Measurements from ENCODE around the gene CHAT. TPM values are rescaled to one million over a fixed set of nuclear protein-coding genes. Genes with fewer than 3 reads are reported as not detected.

Gene CHAT
- total RNA-seq, 1 experiment from 2014 or later: not detected

DNA sequence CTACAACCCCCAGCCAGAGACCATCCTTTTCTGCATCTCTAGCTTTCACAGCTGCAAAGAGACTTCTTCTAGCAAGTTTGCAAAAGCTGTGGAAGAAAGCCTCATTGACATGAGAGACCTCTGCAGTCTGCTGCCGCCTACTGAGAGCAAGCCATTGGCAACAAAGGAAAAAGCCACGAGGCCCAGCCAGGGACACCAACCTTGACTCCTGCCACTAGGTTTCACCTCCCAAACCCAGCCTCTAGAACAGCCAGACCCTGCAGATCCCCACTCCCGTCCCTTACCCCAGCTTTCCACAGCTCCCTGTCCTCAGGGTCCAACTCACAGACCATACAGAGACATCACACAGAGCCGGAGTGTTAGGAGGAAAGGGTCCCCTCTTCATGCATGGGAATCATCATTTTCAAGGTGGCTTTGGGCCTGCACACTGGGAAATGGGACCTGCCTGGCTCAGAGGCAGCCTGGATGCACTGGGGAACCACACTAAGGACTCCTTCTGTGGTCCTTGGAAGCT lies 51.1 kb downstream of the CHAT start:
- ChIA-PET CTCF (no interaction called here), POLR2A (no interaction called here)
- no peak for DNase-seq (ENCODE audit: low read depth, low spot score)
- no TSS peak for BruUV-seq (replicated peaks)
- Histone ChIP-seq H3K27ac (ENCODE audit: low read length) (no peak overlapping the region), H3K27me3 (ENCODE audit: control insufficient read depth, insufficient read depth, low read length) (peaks cover 6% of the 10 kb centered on the region; the same call in 1 of the 2 replicates), H3K9me3 (ENCODE audit: control insufficient read depth, insufficient read depth, low read depth, low read length) (no peaks in the 10 kb centered on the region), H3K36me3 (ENCODE audit: control insufficient read depth, insufficient read depth, low read length) (no peaks in the 10 kb centered on the region), H3K4me1 (ENCODE audit: control insufficient read depth, insufficient read depth, low read length) (no peaks in the 10 kb centered on the region), H3K4me3 (ENCODE audit: low read depth in 2 of 2, low read length in 2 of 2) (no peak overlapping the region)
- intact Hi-C loops (cut with micrococcal nuclease; ENCODE audit: unreplicated experiment) (no loop called here), in situ Hi-C loops (cut with HindIII; ENCODE audit: low pct_unique_long_range_greater_than_20kb, low sequenced_read_pairs) (no loop called here)
- ATAC-seq: no peak
- TF ChIP-seq TCF7L2 (IDR thresholded peaks at IDR 0.05; ENCODE audit: low read depth, low read length): no peak
- TF ChIP-seq, protein P1, sequence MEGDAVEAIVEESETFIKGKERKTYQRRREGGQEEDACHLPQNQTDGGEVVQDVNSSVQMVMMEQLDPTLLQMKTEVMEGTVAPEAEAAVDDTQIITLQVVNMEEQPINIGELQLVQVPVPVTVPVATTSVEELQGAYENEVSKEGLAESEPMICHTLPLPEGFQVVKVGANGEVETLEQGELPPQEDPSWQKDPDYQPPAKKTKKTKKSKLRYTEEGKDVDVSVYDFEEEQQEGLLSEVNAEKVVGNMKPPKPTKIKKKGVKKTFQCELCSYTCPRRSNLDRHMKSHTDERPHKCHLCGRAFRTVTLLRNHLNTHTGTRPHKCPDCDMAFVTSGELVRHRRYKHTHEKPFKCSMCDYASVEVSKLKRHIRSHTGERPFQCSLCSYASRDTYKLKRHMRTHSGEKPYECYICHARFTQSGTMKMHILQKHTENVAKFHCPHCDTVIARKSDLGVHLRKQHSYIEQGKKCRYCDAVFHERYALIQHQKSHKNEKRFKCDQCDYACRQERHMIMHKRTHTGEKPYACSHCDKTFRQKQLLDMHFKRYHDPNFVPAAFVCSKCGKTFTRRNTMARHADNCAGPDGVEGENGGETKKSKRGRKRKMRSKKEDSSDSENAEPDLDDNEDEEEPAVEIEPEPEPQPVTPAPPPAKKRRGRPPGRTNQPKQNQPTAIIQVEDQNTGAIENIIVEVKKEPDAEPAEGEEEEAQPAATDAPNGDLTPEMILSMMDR (IDR thresholded peaks at IDR 0.05): no peak
- no peak for TF ChIP-seq POLR2AphosphoS5 (IDR thresholded peaks at IDR 0.05; ENCODE audit: low read depth, low read length)
- TF ChIP-seq, protein P2, sequence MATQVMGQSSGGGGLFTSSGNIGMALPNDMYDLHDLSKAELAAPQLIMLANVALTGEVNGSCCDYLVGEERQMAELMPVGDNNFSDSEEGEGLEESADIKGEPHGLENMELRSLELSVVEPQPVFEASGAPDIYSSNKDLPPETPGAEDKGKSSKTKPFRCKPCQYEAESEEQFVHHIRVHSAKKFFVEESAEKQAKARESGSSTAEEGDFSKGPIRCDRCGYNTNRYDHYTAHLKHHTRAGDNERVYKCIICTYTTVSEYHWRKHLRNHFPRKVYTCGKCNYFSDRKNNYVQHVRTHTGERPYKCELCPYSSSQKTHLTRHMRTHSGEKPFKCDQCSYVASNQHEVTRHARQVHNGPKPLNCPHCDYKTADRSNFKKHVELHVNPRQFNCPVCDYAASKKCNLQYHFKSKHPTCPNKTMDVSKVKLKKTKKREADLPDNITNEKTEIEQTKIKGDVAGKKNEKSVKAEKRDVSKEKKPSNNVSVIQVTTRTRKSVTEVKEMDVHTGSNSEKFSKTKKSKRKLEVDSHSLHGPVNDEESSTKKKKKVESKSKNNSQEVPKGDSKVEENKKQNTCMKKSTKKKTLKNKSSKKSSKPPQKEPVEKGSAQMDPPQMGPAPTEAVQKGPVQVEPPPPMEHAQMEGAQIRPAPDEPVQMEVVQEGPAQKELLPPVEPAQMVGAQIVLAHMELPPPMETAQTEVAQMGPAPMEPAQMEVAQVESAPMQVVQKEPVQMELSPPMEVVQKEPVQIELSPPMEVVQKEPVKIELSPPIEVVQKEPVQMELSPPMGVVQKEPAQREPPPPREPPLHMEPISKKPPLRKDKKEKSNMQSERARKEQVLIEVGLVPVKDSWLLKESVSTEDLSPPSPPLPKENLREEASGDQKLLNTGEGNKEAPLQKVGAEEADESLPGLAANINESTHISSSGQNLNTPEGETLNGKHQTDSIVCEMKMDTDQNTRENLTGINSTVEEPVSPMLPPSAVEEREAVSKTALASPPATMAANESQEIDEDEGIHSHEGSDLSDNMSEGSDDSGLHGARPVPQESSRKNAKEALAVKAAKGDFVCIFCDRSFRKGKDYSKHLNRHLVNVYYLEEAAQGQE (IDR thresholded peaks at IDR 0.05; ENCODE audit: insufficient read depth in 1 of 2, low read depth in 2 of 2, low read length in 1 of 2): no peak
- TF ChIP-seq SIN3A (IDR thresholded peaks at IDR 0.05; ENCODE audit: borderline replicate concordance, insufficient read depth, low read depth, low read length): no peak

DNA sequence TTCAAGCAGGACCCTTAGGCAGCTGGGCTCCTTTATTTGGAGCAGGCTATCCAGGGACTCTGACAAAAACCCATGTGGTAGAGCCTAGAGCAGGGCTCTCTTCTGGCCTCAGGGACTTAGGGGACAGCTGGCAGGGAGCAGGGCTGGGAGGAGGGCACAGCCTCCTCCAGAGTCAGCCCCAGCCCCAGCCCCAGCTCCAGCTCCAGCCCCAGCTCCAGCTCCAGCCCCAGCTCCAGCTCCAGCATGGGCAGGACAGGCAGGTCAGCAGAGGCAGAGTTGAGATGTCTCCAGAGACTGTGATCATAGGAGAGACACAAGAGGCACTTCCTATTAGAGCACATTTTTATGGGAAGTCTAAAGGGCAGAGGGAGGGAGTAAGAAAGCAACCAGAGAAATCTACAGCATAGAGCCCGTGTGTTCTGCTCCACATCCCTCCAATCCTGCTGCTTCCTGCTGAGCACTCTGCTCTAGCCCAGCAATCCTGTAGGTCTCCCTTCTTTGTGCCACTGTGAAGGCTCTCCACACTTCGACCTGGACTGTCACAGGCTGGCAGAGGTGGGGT lies 52.3 kb downstream of the CHAT start:
- DNase-seq (ENCODE audit: low read depth, low spot score) (no peak), ATAC-seq (no peak)
- Histone ChIP-seq H3K4me1 (ENCODE audit: control insufficient read depth, insufficient read depth, low read length) (no peaks in the 10 kb centered on the region), H3K27ac (ENCODE audit: low read length) (no peak overlapping the region), H3K9me3 (ENCODE audit: control insufficient read depth, insufficient read depth, low read depth, low read length) (no peaks in the 10 kb centered on the region), H3K4me3 (ENCODE audit: low read depth in 2 of 2, low read length in 2 of 2) (no peak overlapping the region), H3K36me3 (ENCODE audit: control insufficient read depth, insufficient read depth, low read length) (no peaks in the 10 kb centered on the region), H3K27me3 (ENCODE audit: control insufficient read depth, insufficient read depth, low read length) (peaks cover 8% of the 10 kb centered on the region; the same call in 1 of the 2 replicates)
- TF ChIP-seq POLR2AphosphoS5 (IDR thresholded peaks at IDR 0.05; ENCODE audit: low read depth, low read length): no peak
- TF ChIP-seq TCF7L2 (IDR thresholded peaks at IDR 0.05; ENCODE audit: low read depth, low read length): no peak
- TF ChIP-seq, protein P1 (IDR thresholded peaks at IDR 0.05): no peak
- TF ChIP-seq SIN3A (IDR thresholded peaks at IDR 0.05; ENCODE audit: borderline replicate concordance, insufficient read depth, low read depth, low read length): no peak
- TF ChIP-seq, protein P2 (IDR thresholded peaks at IDR 0.05; ENCODE audit: insufficient read depth in 1 of 2, low read depth in 2 of 2, low read length in 1 of 2): no peak
- CTCF ChIA-PET: no interaction called here
- in situ Hi-C loops (cut with HindIII; ENCODE audit: low pct_unique_long_range_greater_than_20kb, low sequenced_read_pairs) (no loop called here), intact Hi-C loops (cut with micrococcal nuclease; ENCODE audit: unreplicated experiment) (no loop called here)
- POLR2A ChIA-PET: no interaction called here
- BruUV-seq (replicated peaks): no TSS peak

Measured in Panc1 (cell line).